GM21528 (cell line): Measurements from ENCODE around the gene HIVEP3.

Source experiments
- ATAC-seq: cut with Tn5 transposase; IDR thresholded peaks from one replicate; pipeline ENCODE4 v1.9.1; 2021; ENCODE audit warnings: mild to moderate bottlenecking, moderate library complexity; ENCODE audit not compliant: unreplicated experiment, low FRiP score

HIVEP3 gene

DNA sequence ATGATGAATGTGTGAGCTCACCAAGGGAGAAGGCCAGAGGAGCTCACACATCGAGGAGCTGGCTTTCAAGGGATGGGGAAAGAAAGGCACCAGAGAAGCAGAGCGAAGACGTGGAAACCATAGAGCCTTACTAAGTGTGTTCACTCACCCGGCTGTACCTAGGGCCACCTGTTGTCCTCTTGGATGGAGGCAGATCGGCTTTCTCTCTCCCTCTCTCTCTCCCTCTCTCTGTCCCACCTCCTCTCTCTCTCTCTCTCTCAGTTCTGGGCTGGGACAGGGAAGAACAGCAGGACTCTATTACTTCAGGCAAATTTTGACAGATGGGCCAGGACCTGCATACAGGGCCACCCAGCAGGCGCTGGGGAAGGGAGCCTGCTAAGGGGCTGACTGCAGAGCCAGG, 64.8 kb downstream of the HIVEP3 start:
- no peak for ATAC-seq

DNA sequence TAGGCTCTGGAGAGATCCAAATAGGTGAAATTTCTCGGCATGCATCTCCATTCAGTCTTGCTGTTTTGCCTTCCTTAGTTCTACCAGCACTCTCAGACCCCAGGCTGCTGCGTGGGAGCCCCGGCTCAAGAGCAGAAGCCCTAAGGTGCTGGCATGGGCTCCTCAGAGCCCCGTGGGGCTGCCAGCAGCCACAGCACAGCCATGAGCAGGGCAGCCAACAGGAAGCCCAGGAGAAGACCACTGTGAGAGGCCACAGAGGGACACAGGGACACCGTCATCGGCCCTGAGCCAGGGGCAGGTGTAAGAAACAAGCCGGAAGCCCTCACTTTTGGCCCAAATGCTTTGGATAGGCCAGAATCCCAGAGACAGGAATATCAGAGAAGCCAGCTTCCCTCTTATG, 66.6 kb downstream of the HIVEP3 start:
- no peak for ATAC-seq

DNA sequence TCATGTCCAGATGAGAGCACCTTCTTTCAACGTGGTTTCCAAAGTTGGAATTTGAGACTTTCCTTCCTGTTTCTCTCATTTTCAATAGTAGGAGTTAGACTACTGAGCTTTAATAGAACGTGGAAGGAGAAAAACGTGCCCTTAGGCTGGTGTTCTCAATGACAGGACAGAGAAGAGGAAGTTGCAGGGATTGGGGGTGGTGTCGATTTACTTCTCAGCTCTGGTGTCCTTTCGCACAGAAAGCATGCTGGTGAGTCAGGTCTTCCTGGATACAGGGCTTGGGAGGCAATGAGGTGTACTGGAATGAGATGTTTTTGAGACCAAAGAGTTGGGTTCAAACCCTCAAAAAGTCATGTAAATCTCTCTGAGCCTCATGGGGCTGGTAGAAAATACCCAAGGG, 67.1 kb downstream of the HIVEP3 start:
- ATAC-seq = no peak

DNA sequence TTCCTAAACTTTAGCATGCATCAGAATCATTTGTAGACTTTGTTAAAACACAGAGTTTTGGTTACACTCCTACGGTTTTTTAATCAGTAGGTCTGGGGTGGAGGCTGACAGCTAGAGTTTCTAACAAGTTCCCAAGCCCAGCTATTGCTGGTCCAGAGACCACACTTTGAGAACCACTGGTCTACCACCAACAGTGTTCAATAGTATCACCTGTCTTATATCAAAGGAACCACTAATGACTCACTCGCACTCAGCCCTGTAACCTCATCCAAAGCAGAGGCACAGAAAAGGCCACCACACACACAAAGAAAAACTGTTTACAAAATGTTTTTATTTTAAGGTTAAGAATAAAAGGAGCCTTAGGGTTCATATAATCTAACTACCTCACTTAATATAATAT, 68.7 kb downstream of the HIVEP3 start:
- ATAC-seq = no peak

DNA sequence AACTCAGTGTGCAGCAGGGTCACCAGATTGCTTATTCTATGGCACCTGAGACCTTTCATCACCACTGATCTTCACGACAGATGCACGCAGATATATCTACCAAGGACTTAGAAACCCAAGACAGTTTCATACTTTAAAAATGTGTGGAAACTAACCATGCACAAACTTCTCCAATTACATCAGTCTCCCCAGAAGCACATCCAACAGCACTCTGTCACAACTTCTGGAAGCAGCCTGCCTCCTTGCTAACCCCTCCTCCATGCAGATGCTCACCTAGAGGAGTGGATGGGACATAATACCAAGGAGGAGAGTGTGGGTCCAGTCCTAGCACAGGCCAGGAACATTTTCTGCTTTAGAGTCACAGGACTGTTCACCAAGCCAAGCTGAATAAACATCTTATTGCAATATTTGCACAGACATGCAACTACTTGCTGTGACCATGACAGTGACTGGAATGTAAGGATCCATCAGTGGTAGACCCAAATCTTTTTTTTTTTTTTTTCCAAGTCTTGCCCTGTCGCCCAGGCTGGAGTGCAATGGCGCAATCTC, 69.4 kb downstream of the HIVEP3 start:
- no peak for ATAC-seq

DNA sequence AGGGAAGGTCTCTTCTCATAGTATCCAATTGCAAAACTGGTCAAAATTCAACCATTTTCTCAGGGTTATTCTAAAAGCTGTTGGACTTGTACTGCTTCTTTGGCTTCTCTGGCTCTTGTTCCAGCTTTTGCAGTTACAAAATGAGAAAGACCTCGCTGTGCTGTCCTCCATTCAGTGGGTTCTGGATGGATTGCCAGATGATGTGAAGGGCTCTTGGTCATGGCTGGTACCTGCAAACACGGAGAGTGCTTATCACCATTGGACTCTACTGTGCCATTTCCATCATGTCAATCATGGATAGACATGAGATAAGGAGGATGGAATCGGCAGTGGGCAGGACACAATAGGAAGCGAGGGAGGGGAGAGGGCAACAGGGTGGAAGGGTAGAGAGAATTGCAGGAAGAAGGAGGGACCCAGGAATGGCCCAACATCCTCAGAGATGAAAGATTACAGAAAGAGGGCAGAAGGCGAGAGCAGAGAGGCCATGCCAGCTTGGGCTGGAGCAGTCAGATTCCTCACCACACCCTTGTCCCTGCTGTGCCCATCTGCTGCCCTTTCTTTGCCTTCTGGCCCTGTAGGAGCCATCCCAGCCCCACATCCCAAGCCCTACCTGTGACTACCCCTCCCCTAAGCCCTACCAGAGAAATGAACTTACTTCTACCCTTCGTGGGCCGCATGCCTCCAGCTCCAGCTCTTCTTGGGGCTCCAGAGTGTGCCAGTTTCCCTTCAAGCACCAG, 70.3 kb downstream of the HIVEP3 start:
- no peak for ATAC-seq

DNA sequence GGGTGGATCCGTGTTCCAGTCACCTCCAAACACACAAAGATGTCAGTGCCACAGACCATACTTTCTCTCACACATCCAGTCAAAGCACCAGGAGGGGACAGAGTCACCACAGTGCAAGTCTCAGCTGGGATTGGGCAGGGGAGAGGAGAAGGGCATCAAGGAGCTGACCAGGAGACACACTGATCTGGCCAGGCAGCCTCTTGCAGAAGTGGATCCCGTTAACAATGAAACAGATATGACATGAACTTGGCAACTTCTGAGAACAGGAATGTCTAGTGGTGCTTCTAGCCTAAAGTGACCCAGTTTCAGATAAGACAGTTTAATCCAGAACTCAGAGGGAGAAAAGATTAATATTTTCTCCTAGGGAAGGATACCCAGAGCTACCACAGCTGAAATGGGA, 71.0 kb downstream of the HIVEP3 start:
- ATAC-seq = no peak

DNA sequence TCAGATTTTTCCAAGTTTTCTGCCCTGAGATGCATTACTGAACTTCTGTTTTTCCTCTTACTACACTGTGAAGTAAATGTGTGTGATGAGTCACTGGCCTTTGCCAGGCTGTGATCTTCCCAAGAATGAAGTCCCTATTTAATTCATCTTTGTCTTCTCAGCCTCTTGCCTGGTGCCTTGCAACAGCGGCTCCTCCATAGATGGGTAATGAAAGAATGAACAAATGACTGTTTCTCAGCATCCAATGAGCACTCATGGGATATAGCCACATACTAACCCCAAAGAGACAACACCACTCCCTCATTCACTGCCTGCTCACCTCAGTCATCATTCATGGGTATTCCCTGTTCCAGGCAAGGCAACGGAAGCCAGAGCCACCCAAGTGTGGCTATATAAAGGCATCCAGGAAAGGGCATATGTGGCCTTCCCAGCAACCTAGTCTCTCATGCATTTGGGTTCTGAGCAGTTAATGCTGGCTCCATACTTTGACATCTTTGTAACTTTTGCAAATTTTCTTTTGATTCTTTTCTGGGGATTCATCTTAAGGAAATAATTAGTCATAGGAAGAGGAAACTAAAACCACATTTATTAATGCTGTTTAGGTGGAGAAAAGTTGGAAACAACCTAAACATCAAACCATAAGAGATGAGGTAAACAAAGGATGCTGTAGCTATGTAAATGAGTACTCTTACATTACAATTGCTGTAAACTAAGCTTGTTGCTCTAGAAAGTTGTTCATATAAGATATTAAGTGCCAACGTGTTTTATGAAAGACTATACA, 71.9 kb downstream of the HIVEP3 start:
- ATAC-seq = no peak

DNA sequence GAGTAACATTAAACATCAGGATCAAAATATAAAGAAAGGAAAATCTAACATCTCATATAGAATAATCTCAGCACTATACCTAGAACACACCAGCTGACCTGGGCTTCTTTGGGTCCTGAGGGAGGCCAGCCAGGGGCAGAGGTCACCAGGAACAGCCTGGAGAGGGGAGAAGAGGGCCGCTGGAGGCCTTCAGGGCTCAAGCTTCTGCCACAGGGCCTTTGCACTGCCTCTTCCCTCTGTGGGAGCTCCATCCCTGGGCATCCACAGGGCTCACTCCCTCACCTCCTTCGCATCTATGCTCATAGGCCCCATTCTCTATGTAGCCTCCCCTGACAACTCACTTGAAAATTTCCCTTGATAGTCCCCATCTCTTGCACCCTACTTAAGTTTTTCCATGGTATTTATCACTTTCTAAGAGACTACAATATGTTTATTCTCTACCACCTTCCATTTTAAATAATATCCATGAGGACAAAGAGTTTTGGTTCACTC, 73.9 kb downstream of the HIVEP3 start:
- no peak for ATAC-seq

DNA sequence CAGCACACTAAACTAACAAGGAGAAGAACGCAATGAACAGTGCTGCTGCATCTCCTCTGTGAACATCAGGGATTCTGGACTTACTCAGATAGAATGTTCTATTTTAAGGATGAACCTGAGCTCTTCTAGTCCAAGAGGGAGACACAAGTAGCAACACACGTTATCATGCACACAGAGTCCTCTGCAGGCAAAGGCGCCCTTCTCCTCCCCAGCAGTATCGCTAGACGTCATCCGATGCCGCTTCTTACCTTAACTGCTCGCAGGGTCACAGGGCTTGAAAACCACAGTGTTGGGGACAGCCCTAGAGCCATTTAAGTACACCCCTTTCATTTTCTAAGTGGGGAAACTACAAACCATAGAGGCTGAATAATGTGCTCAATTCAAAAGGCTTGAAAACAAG, 74.5 kb downstream of the HIVEP3 start:
- ATAC-seq = no peak

DNA sequence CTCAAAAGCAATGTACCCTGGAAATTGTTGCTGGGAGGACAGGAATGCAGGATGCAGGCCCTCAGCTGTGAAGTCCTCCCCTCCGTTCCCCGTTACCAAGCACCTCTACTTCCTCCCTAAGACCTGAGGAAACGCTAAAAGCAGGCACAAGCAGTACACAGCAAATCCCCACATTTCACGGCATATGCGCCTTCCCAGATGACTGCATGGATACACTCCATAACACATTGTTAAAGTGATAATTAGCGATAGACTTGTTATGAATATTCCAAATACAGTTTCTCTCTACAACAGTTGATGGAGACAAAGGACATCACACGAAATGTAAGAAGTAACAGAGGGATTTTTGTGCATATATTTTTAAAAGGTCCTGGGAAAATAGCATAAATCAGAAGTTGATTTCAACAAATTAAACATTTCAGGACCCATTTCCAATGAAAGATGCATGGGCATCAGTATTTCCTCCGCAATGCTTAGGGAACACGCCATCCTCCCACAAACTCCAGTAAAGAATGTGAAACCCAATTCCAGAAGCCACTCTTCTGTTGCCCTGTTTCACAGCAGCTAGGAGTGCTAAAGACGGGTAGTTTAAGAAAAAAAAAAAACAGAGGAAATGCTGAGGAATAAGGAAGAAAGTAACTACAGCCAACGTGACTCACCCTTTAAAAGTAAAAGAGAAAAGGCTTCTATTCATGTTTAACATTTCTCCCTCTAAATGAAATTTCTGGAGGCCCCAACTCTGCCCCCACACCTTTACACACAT, 75.5 kb downstream of the HIVEP3 start:
- no peak for ATAC-seq

DNA sequence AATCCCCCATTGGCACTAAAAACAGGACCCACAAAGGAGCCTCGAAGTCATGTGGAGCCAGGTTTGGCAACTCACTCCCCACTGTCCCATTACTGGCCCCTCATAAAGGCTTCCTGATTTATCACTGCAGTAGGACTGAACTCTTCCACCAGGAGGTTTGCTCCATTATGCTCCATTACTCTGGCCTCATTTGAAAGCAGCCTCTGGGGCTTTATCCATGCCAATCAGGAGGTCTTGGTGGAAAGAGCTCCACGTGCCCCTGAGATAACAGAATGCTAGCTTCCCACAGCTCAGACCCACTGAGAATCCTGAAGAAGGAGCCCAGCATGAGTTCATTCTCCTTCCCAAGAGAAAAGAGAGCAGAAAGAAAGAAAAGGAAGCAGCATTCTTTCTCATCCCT, 76.4 kb downstream of the HIVEP3 start:
- ATAC-seq = no peak

DNA sequence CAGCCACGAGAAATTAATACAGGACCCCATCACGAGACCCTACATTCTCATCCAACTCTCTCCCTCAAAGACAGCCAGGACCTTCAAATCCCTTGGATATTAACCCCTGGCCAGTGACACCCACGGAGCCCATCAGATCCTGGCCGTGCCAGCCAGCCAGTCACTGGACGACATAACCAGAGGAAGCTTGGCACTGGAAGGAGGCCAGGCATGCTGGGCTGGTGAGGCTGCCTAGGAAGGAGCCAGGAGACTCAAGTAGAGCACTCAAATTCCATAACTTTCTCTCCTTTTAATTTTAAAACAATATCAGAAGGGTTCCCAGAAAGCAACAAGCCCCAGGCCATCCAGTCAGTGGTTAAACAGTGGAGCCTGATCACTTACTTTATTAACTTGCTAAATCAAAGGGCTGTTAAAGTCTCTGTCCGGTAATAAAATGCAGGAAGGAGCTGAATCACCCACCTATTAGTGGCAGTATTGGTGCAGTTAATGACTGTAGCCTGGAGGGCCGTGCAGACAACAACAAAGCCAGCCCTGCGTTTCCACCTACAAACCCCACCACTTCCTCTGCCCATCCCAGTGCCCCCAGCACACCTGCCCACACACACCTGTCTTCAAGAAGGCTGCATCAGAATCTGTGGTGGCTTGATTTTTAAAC, 78.0 kb downstream of the HIVEP3 start:
- no peak for ATAC-seq

DNA sequence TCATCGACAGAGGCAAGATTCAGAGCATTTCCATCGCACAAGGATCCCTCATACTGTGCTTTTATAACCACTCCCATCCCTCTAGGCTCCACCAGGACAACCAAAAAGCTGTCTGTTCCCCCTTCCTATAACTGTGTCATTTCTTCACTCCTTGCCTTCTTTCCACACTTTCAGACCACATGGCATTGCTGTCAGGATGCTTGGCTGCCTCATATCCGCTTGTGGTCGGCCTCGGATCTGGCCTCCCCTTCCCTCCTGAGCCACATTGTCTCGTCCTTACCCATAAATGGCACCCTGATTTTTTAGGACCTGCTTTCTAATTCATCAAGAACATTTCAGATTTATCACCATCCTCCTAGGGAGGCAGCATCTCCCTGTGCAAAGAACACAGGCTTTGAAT, 80.5 kb downstream of the HIVEP3 start:
- ATAC-seq = no peak

DNA sequence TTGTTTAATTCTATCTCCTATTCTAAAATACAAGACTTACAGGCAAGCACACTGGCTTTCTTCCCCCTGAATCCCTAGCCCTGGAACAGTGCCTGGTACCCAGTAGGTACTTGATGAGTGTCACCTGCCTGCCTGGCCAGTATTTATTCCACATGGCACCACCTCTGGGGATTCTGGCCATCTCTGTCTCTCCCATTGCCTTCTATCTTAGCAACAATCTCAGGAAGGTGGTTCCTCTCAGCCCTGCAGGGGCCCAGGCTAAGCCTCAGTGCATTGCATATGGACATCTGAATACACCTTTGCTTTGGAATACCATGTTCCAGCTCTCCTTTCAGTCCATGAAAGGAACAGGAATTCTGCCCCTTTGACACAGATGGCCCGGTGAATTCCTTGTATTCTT, 81.0 kb downstream of the HIVEP3 start:
- no peak for ATAC-seq

DNA sequence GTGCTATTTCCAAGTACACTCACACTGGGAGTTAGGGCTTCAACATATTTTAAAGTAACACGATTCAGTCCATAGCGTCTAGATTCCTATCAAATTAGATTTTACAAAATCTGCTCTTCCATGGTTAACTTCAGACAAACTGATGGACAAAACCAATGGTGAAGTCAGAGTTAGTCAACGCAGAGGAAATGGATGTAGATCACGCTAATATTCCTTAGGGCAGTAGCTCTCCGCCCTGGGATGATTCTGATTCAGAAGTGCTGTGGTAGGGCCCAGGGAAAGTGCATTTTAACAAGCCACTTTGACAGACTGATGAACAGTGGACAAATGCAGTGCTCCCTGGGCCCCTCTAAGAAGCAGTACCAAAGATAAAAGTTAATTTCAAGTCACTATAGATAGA, 83.2 kb downstream of the HIVEP3 start:
- no peak for ATAC-seq

DNA sequence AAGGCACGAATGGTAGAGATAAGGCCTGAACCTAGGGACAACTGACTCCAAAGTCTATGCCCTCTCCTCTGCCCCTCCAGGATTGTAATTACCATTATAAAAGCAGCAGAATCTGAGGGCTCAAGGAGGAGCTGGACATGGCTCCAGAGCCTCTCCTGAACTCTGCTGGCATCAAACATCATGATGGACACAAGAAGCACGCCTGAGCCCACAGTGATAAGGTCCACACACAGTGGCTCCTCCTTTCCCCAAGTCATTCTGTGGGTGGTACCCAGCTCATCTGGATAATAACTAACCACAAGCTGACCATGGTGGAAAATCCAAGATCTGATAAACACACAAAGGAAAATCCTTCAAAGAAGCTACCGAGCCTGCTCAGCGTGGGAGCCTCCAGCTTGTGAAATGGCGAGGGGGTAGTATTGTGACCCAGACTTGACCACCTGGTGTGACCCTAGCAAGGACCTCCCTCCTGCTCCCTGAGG, 85.2 kb downstream of the HIVEP3 start:
- ATAC-seq = no peak

DNA sequence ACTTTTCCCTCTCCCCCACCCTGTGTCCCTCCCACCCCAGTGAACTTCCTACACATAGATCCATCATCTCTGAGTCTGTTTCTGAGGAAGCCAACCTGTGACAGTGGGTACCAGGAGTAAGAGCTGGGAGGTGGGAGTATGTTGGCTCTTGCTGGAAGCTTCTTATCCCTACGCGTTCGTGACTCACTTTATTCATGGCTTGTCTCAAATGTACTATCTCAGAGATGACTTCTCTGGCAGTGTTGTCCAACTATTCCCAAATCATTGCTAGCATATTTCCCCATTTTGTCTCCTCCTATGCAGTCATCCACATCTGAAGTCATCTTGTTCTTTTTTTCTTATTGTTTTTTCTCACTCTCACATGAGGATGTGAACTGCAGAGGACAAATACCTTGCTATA, 88.0 kb downstream of the HIVEP3 start:
- no peak for ATAC-seq

DNA sequence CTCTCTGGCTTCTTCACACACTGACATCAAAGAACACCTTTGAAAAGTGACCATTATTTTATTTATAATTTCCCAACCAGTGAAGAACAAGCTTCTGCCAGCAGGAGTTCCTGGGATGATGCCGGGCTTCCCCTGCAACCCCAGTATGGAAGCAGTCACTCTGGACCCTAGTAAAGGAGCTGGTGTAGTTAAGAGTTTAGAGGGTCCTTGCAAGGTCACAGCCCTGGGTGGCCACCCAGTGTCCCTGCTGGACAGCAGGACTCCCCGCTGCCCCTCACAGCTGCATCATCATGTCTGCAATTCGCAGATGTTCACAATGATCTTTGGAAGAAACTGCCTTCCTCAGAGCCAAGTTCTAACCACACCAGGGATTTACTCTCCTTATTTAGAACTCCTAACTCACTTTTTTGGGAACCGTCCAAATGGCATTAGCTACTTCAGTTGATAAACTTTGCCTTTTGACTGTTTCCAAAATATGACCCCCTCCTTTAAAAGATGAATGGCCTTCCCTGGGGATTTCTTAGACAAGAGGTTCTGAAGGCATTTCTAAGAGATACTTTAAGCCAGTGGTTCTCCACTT, 90.6 kb downstream of the HIVEP3 start:
- no peak for ATAC-seq

DNA sequence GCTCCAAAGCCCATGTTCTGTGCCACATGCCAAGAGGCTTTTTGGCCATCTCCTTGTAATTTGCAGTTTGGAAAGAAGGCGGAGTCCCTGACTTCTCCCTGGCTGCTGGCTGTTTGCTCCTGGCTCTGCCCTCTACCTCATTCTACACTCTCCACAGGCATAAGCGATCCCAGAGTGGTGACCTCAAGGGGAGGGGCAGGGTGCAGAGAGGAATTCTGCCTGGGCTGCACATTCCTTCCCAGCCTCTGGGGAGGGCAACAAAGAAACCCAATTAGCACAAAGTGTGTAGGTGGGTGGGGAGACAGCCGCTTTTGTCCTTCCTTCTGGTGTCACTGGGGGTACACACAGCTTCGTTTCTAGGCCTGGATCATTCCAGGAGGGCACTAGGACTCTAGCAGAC, 95.3 kb downstream of the HIVEP3 start:
- no peak for ATAC-seq
